Colonic mucosa (tissue), 4 donors: ENCODE results near the gene NXT1. TPM values are rescaled to one million over a fixed set of nuclear protein-coding genes. Genes with fewer than 3 reads are reported as not detected.

Experiments
- DNase-seq: peaks from one replicate; pipeline ENCODE4 v3.0.0-alpha.2; 2020
- H3K27ac ChIP-seq: fragments of 200-600 bp; one replicate; pipeline ENCODE4 v1.8.0; 2021
- H3K27me3 ChIP-seq: fragments of 200-600 bp; one replicate; pipeline ENCODE4 v1.8.0; 2021
- H3K36me3 ChIP-seq: fragments of 200-600 bp; one replicate; pipeline ENCODE4 v1.8.0; 2021
- H3K4me1 ChIP-seq: fragments of 200-600 bp; one replicate; pipeline ENCODE4 v1.8.0; 2021; ENCODE audit warnings: mild to moderate bottlenecking
- H3K4me3 ChIP-seq: fragments of 200-600 bp; one replicate; pipeline ENCODE4 v1.8.0; 2021
- H3K9ac ChIP-seq, 2 donors: one replicate each; pipeline ENCODE4 v1.7.0; 2013; ENCODE audit warnings: control low read depth in 2 of 2, low read depth in 2 of 2, low read length in 2 of 2
- H3K9me3 ChIP-seq: fragments of 200-600 bp; one replicate; pipeline ENCODE4 v1.8.0; 2021
- intact Hi-C: fragments of 100-400 bp; cut with DNase I; formaldehyde crosslinking; loops from one replicate; pipeline ENCODE4 v1.14.1; 2022
- total RNA-seq, 2 donors: library from RNA; stranded (reverse); fragmentation: NEBNext Ultra II Directional in 1 of 2; extraction: Animal tissue kit (Norgen Biotek cat#: 25700) in 1 of 2; gene quantifications; one replicate each; pipeline ENCODE4 v1.2.1, GENCODE V29; 2021
- TF ChIP-seq, protein P1 (sequence below): fragments of 200-600 bp; IDR thresholded peaks from one replicate; pipeline ENCODE4 v1.8.0; 2022; ENCODE audit warnings: antibody characterized with exemption, mild to moderate bottlenecking
- donor health status: healthy.
- donor health status: DM: no; HTN: no; CAD: no.
- donor health status: DM: no; HTN: no; CAD: no.

Gene NXT1
- total RNA-seq, 2 donors from 2014 or later = 12.4 to 16.6 TPM

- H3K27me3 ChIP-seq = no peaks in the 10 kb centered on the region
- no peak overlapping the region for H3K27ac ChIP-seq
- no peaks in the 10 kb centered on the region for H3K36me3 ChIP-seq
- TF ChIP-seq, protein P1, sequence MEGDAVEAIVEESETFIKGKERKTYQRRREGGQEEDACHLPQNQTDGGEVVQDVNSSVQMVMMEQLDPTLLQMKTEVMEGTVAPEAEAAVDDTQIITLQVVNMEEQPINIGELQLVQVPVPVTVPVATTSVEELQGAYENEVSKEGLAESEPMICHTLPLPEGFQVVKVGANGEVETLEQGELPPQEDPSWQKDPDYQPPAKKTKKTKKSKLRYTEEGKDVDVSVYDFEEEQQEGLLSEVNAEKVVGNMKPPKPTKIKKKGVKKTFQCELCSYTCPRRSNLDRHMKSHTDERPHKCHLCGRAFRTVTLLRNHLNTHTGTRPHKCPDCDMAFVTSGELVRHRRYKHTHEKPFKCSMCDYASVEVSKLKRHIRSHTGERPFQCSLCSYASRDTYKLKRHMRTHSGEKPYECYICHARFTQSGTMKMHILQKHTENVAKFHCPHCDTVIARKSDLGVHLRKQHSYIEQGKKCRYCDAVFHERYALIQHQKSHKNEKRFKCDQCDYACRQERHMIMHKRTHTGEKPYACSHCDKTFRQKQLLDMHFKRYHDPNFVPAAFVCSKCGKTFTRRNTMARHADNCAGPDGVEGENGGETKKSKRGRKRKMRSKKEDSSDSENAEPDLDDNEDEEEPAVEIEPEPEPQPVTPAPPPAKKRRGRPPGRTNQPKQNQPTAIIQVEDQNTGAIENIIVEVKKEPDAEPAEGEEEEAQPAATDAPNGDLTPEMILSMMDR = no peak
- no peak for DNase-seq
- intact Hi-C loops = no loop called here
- no peak overlapping the region for H3K4me3 ChIP-seq
- no peaks in the 10 kb centered on the region for H3K9me3 ChIP-seq
- no peak overlapping the region for H3K9ac ChIP-seq
- H3K4me1 ChIP-seq = peaks cover under 1% of the 10 kb centered on the region
Measured at GRCh38 chr20:23381876-23382275, 31.3 kb downstream of the NXT1 start.

DNA sequence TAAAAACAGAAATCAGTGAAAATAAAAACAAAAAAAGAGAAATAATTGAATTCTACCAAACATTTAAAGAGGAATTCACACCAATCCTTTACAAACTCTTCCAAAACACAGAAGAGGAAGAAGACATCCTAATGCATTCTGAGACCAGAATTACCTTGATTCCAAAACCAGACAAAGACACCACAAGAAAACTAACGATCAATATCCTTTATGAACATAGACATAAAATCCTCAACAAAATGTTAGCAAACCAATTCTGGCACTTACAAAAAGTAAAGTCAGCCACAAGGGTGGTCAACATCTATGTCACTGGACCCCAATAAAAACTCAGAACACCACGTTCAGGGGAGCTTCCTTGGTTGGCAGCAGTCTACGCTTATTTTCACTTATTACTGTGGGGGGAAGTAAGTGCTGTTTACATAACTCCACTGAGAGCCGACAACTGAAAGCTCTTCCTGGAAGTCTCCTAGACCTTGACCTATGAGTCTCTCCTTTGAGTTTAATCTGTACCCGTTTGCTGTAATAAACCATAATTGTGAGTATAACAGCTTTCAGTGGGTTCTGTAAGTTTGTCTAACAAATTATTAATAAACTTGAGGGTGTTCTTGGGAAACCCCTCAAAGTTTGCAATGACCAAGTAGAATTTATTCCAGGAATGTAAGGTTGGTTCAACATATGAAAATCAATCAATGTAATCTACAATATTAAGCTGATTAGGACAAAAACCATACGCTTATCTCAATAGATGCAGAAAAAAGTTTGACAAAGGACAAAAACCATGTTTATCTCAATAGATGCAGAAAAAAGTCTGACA is 35.9 kb downstream of the NXT1 start:
- no peak overlapping the region for H3K9ac ChIP-seq
- H3K4me3 ChIP-seq = no peak overlapping the region
- TF ChIP-seq, protein P1 = no peak
- H3K27ac ChIP-seq = no peak overlapping the region
- no peaks in the 10 kb centered on the region for H3K27me3 ChIP-seq
- DNase-seq = no peak
- no peaks in the 10 kb centered on the region for H3K36me3 ChIP-seq
- intact Hi-C loops = no loop called here
- H3K4me1 ChIP-seq = peaks cover 4% of the 10 kb centered on the region
- no peaks in the 10 kb centered on the region for H3K9me3 ChIP-seq

DNA sequence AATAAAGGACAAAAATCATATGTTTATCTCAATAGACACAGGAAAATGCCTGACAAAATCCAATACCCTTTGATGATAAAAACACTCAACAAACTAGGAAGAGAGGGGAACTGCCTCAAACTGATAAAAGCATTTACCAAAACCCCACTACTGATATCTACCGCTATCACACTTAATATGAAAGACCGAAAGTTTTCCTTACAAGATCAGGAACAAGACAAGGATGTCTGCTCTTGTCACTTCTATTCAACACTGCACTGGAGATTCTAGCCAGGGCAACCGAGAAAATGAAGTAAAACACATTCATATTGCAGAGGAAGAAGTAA is 36.5 kb downstream of the NXT1 start:
- DNase-seq = no peak
- intact Hi-C loops = no loop called here
- Histone ChIP-seq H3K27ac (no peak overlapping the region), H3K27me3 (no peaks in the 10 kb centered on the region), H3K4me3 (no peak overlapping the region), H3K36me3 (no peaks in the 10 kb centered on the region), H3K9ac (no peak overlapping the region), H3K9me3 (no peaks in the 10 kb centered on the region), H3K4me1 (peaks cover 4% of the 10 kb centered on the region)
- TF ChIP-seq, protein P1 = no peak

DNA sequence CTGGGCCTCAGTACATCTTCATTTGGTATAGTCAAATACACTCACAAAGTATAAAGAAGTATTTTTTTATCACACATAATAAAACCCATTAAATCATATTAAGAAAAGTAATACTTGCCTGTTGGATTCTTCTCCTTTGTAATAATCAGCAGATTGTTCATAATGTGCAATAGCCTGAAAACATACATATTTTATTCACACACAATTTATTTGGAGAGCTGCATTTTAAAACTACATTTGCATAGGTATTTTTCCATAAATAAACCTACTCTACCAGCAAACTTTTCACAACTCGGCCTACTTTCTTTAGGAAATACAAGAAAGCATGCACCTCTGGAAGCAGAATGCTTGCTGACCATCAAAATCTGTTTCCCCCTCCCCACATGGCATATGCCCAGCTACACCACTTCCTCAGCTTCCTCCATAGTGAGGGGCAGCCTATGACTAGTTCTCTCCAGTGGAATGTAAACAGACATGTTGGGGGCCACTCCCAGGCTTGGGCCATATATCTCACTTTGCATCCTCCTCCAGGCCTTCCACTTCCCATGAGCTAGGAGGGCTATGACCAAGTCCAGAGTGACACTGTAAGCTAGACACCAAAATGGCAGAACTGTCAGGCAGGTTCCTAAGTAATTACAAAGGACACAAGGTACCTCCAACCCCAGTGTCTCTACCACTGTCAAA is 39.6 kb downstream of the NXT1 start:
- Histone ChIP-seq H3K9ac (no peak overlapping the region), H3K9me3 (no peaks in the 10 kb centered on the region), H3K4me3 (no peak overlapping the region), H3K4me1 (peaks cover 4% of the 10 kb centered on the region), H3K36me3 (peaks cover 4% of the 10 kb centered on the region), H3K27ac (no peak overlapping the region), H3K27me3 (no peaks in the 10 kb centered on the region)
- intact Hi-C loops = no loop called here
- TF ChIP-seq, protein P1 = no peak
- no peak for DNase-seq

DNA sequence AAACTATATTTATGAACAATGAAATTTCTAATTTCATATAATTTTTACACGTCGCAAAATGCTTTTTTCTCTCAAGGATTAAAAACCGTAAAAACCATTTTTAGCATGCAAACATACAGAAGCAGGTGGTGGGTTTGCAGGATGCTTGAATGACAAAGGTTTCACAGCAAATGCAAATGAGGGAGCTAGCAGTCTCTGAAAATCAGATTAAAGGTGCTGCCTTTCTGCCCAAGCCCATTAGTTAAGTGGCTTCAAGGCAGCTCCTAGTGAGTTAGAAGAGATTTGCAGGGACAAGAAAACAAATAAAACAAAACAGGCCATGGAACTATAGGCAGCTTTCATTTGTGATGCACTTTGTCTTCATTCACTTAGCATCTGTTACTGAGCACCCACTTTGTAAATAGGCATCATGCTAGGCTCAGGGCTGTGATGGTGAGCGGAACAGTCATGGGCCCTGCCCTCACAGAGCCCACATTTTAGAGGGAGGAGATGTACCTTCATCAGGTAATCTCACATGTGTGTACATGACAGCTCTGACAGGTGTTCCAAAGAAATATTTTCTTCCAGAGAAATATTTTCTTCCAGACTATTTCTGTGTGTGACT is 41.2 kb downstream of the NXT1 start:
- TF ChIP-seq, protein P1 = no peak
- H3K9me3 ChIP-seq = no peaks in the 10 kb centered on the region
- intact Hi-C loops = no loop called here
- H3K36me3 ChIP-seq = peaks cover 4% of the 10 kb centered on the region
- DNase-seq = no peak
- no peaks in the 10 kb centered on the region for H3K27me3 ChIP-seq
- H3K27ac ChIP-seq = no peak overlapping the region
- peaks cover 4% of the 10 kb centered on the region for H3K4me1 ChIP-seq
- no peak overlapping the region for H3K9ac ChIP-seq
- no peak overlapping the region for H3K4me3 ChIP-seq
